ENCODE measurements around the gene MCCC2. TPM values are rescaled to one million over a fixed set of nuclear protein-coding genes. Genes with fewer than 3 reads are reported as not detected.

MCCC2 gene
- total RNA-seq, 1 experiment from 2014 or later = 47.2 TPM

DNA sequence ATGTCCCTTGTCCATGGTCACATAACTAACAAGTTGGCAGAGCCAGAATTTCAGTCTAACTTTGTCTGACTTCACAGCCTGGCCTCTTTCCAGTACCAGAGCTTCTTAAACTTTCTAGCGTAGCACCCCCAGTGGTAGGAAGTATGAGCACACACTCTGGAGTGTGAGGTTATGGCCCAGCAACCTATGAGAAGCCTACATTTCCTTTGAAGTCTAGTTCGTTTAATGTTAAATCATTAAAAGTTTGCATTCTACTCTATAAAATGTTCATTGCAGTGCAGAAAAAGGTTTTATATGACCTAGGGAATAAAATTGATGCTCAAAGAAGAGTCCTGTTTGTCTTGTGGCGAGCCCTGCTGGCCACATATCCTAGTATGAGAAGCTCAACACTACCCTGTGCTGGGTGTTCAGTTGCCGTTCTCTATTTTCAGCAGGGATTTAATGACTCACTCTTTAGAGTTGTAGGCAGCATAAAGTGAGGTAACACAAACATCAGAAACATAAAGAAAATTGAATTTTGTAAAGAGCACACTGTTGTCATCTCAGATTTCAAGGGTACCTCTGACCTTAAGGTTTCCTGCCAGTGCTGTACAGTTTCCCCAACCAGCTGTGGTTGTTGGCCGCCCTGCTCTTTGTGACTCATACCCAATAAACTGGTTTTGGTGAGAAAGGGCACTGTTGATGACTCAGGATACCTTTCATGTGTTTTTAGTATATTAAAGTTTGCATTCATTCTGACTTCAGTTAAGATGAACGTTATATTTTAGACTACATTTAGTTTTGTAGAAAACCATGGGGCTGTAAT, 14.3 kb downstream of the MCCC2 start:
- H3K27me3 ChIP-seq (ENCODE audit: insufficient read depth, low read length) = no peaks in the 10 kb centered on the region
- H2AFZ ChIP-seq (ENCODE audit: low read depth, low read length, poor library complexity, severe bottlenecking) = no peak overlapping the region
- peak; percentile 94 for ATAC-seq
- peaks cover 32 to 38% of the 10 kb centered on the region in 2 experiments for H3K4me1 ChIP-seq (ENCODE audit: control insufficient read depth in 1 of 2, insufficient read depth in 2 of 2, low read length in 2 of 2)
- DNase-seq (ENCODE audit: low read depth, low spot score) = peak; percentile 95
- no peaks in the 10 kb centered on the region for H3K9me2 ChIP-seq (ENCODE audit: insufficient read depth)
- intact Hi-C loops (cut with micrococcal nuclease) = no loop called here
- BruUV-seq (replicated peaks) = no TSS peak
- no peaks in the 10 kb centered on the region for H3K79me2 ChIP-seq (ENCODE audit: insufficient read depth, low read length)
- H3K4me3 ChIP-seq (replicated peaks in 1 of 2; ENCODE audit: low read depth in 1 of 2, low read length in 2 of 2) = peak overlapping the region in 1 of 2 experiments; percentile 41; a peak in 3 of 4 replicates
- no peaks in the 10 kb centered on the region for H4K20me1 ChIP-seq (ENCODE audit: insufficient read depth)
- POLR2A ChIA-PET = interaction anchor here (0.6 to 0.9 kb wide), 3 partner anchors 9 to 690 kb away, joined by 3 read pairs; no protein-coding TSS in a partner anchor
- RAD21 ChIA-PET (ENCODE audit: low non-redundant PET in 1 of 2, low total read pairs in 2 of 2, uncharacterized antibody in 2 of 2, unreplicated experiment in 2 of 2) = interaction anchor here in 1 of 2 experiments (0.9 kb wide), 1 partner anchor 177 kb away, joined by 3 read pairs; no protein-coding TSS in a partner anchor
- peaks cover under 1 to 12% of the 10 kb centered on the region in 2 experiments; a peak in 2 of 4 replicates for H3K36me3 ChIP-seq (ENCODE audit: control insufficient read depth in 1 of 2, insufficient read depth in 2 of 2, low read length in 2 of 2)
- peak overlapping the region; percentile 76 for H3K27ac ChIP-seq (ENCODE audit: low read depth, low read length)
- peak overlapping the region; percentile 43 for H3K9ac ChIP-seq (ENCODE audit: low read length)
- CTCF ChIA-PET = interaction anchor here (0.7 to 1.8 kb wide), 12 partner anchors 9 to 154 kb away, joined by 3 to 20 read pairs (median 4); partner anchors contain the start of gene MCCC2
- H3K9me3 ChIP-seq (ENCODE audit: control insufficient read depth in 1 of 2, insufficient read depth in 1 of 2, low read depth in 1 of 2, low read length in 2 of 2) = no peaks in the 10 kb centered on the region
- peak overlapping the region; percentile 78 for H3K4me2 ChIP-seq (ENCODE audit: low read length)
- TF ChIP-seq, protein P1, sequence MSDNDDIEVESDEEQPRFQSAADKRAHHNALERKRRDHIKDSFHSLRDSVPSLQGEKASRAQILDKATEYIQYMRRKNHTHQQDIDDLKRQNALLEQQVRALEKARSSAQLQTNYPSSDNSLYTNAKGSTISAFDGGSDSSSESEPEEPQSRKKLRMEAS (IDR thresholded peaks at IDR 0.05) = peak; percentile 75
- peak; percentile 100 for TF ChIP-seq FOSL1 (IDR thresholded peaks at IDR 0.05; ENCODE audit: low read depth)
- TF ChIP-seq SRF (IDR thresholded peaks at IDR 0.05; ENCODE audit: low read depth) = peak; percentile 89
- no peak for TF ChIP-seq EZH2phosphoT487 (IDR thresholded peaks at IDR 0.05; ENCODE audit: borderline replicate concordance)
- peak; percentile 24; the same call in 1 of the 2 replicates for TF ChIP-seq EGR1 (IDR thresholded peaks at IDR 0.05; ENCODE audit: low read depth)
- TF ChIP-seq, protein P2, sequence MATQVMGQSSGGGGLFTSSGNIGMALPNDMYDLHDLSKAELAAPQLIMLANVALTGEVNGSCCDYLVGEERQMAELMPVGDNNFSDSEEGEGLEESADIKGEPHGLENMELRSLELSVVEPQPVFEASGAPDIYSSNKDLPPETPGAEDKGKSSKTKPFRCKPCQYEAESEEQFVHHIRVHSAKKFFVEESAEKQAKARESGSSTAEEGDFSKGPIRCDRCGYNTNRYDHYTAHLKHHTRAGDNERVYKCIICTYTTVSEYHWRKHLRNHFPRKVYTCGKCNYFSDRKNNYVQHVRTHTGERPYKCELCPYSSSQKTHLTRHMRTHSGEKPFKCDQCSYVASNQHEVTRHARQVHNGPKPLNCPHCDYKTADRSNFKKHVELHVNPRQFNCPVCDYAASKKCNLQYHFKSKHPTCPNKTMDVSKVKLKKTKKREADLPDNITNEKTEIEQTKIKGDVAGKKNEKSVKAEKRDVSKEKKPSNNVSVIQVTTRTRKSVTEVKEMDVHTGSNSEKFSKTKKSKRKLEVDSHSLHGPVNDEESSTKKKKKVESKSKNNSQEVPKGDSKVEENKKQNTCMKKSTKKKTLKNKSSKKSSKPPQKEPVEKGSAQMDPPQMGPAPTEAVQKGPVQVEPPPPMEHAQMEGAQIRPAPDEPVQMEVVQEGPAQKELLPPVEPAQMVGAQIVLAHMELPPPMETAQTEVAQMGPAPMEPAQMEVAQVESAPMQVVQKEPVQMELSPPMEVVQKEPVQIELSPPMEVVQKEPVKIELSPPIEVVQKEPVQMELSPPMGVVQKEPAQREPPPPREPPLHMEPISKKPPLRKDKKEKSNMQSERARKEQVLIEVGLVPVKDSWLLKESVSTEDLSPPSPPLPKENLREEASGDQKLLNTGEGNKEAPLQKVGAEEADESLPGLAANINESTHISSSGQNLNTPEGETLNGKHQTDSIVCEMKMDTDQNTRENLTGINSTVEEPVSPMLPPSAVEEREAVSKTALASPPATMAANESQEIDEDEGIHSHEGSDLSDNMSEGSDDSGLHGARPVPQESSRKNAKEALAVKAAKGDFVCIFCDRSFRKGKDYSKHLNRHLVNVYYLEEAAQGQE (IDR thresholded peaks at IDR 0.05; ENCODE audit: low read depth) = no peak
- TF ChIP-seq ZFX (IDR thresholded peaks at IDR 0.05) = no peak
- no peak for TF ChIP-seq POLR2A (IDR thresholded peaks at IDR 0.05; ENCODE audit: borderline replicate concordance, extremely low read depth, insufficient read depth, insufficient read length)
- peak; percentile 98 for TF ChIP-seq SP1 (IDR thresholded peaks at IDR 0.05; ENCODE audit: low read depth)
- no peak; the same call in 1 of the 2 replicates for TF ChIP-seq ELF1 (IDR thresholded peaks at IDR 0.05; ENCODE audit: borderline replicate concordance, low read depth)
- TF ChIP-seq CEBPB (IDR thresholded peaks at IDR 0.05; ENCODE audit: low read depth) = peak; percentile 88
- peak; percentile 100 for TF ChIP-seq JUND (IDR thresholded peaks at IDR 0.05)
- peak; percentile 48 for TF ChIP-seq RAD21 (IDR thresholded peaks at IDR 0.05; ENCODE audit: low read depth)
- TF ChIP-seq SIN3A (IDR thresholded peaks at IDR 0.05; ENCODE audit: low read depth) = peak; percentile 86
- TF ChIP-seq POLR2AphosphoS5 (IDR thresholded peaks at IDR 0.05; ENCODE audit: low read depth, low read length) = peak; percentile 67
- TF ChIP-seq EZH2 (IDR thresholded peaks at IDR 0.05) = no peak
- TF ChIP-seq, protein P3, sequence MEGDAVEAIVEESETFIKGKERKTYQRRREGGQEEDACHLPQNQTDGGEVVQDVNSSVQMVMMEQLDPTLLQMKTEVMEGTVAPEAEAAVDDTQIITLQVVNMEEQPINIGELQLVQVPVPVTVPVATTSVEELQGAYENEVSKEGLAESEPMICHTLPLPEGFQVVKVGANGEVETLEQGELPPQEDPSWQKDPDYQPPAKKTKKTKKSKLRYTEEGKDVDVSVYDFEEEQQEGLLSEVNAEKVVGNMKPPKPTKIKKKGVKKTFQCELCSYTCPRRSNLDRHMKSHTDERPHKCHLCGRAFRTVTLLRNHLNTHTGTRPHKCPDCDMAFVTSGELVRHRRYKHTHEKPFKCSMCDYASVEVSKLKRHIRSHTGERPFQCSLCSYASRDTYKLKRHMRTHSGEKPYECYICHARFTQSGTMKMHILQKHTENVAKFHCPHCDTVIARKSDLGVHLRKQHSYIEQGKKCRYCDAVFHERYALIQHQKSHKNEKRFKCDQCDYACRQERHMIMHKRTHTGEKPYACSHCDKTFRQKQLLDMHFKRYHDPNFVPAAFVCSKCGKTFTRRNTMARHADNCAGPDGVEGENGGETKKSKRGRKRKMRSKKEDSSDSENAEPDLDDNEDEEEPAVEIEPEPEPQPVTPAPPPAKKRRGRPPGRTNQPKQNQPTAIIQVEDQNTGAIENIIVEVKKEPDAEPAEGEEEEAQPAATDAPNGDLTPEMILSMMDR (IDR thresholded peaks at IDR 0.05 in 2 of 3, conservative IDR thresholded peaks at IDR 0.05 in 1 of 3; ENCODE audit: borderline replicate concordance in 1 of 3, insufficient read depth in 1 of 3, low read depth in 2 of 3, low read length in 2 of 3) = peak; percentile 76 to 93 (median 86)
- TF ChIP-seq ZNF274 (IDR thresholded peaks at IDR 0.05; ENCODE audit: low read depth, low read length) = no peak
- TF ChIP-seq, protein P4, sequence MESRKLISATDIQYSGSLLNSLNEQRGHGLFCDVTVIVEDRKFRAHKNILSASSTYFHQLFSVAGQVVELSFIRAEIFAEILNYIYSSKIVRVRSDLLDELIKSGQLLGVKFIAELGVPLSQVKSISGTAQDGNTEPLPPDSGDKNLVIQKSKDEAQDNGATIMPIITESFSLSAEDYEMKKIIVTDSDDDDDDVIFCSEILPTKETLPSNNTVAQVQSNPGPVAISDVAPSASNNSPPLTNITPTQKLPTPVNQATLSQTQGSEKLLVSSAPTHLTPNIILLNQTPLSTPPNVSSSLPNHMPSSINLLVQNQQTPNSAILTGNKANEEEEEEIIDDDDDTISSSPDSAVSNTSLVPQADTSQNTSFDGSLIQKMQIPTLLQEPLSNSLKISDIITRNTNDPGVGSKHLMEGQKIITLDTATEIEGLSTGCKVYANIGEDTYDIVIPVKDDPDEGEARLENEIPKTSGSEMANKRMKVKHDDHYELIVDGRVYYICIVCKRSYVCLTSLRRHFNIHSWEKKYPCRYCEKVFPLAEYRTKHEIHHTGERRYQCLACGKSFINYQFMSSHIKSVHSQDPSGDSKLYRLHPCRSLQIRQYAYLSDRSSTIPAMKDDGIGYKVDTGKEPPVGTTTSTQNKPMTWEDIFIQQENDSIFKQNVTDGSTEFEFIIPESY (IDR thresholded peaks at IDR 0.05; ENCODE audit: extremely low read depth, insufficient replicate concordance, low read length) = peak; percentile 65
- peak; percentile 92 for TF ChIP-seq CBX3 (IDR thresholded peaks at IDR 0.05; ENCODE audit: low read depth)

Measured in HCT116 (cell line).